Natural killer cell (primary cell): ENCODE data around the gene SMARCAL1. TPM values are rescaled to one million over a fixed set of nuclear protein-coding genes. Genes with fewer than 3 reads are reported as not detected.

Experiments
- ATAC-seq, 3 donors: fragments of 150-1000 bp in 2 of 3; fragments of 200-7000 bp in 1 of 3; cut with Tn5 transposase; 1 replicate in 1 of 3; 2 replicates in 2 of 3; pipeline ENCODE4 v1.10.0; 2021; ENCODE audit warnings: mild to moderate bottlenecking in 2 of 3, moderate library complexity in 2 of 3
- DNase-seq, 2 donors: peaks; one replicate each; pipeline versions ENCODE4 v3.0.0 to v3.0.0-alpha.2; 2013 to 2021; ENCODE audit warnings: mixed read lengths in 1 of 2
- H3K27ac ChIP-seq: one replicate; pipeline ENCODE4 v1.5.1; 2013; ENCODE audit warnings: mild to moderate bottlenecking, low read length
- H3K27me3 ChIP-seq: one replicate; pipeline ENCODE4 v1.6.1; 2013; ENCODE audit warnings: low read length; ENCODE audit not compliant: control insufficient read depth, insufficient read depth
- H3K36me3 ChIP-seq: one replicate; pipeline ENCODE4 v1.6.1; 2013; ENCODE audit warnings: low read length; ENCODE audit not compliant: control insufficient read depth, insufficient read depth
- H3K4me1 ChIP-seq: one replicate; pipeline ENCODE4 v1.6.1; 2013; ENCODE audit warnings: low read length; ENCODE audit not compliant: control insufficient read depth, insufficient read depth
- H3K4me3 ChIP-seq: one replicate; pipeline ENCODE4 v1.5.1; 2013; ENCODE audit warnings: low read length
- H3K9me3 ChIP-seq: one replicate; pipeline ENCODE4 v1.6.1; 2013; ENCODE audit warnings: low read length; ENCODE audit not compliant: control insufficient read depth, insufficient read depth
- H3K27ac Mint-ChIP-seq, 2 donors: one replicate each; pipeline ENCODE4 v1.8.0; 2022; ENCODE audit warnings: mild to moderate bottlenecking in 2 of 2, mixed read lengths in 2 of 2, moderate library complexity in 1 of 2
- H3K27me3 Mint-ChIP-seq, 2 donors: one replicate each; pipeline ENCODE4 v1.8.0; 2022; ENCODE audit warnings: low read depth in 2 of 2, mixed read lengths in 2 of 2
- H3K36me3 Mint-ChIP-seq: one replicate; pipeline ENCODE4 v1.8.0; 2022; ENCODE audit warnings: mixed read lengths
- H3K4me1 Mint-ChIP-seq, 2 donors: one replicate each; pipeline ENCODE4 v1.8.0; 2022; ENCODE audit warnings: mixed read lengths in 2 of 2
- H3K4me3 Mint-ChIP-seq: one replicate; pipeline ENCODE4 v1.8.0; 2022; ENCODE audit warnings: mild to moderate bottlenecking, moderate library complexity, mixed read lengths
- H3K9me3 Mint-ChIP-seq, 2 donors: one replicate each; pipeline ENCODE4 v1.8.0; 2022; ENCODE audit warnings: mixed read lengths in 2 of 2
- CTCF ChIP-seq: fragments of 200-600 bp; IDR thresholded peaks from one replicate; pipeline ENCODE4 v1.8.0; 2022; ENCODE audit warnings: antibody characterized with exemption
- WGBS: methylation state at CpG from one replicate; pipeline ENCODE4 v1.1.7; 2013; ENCODE audit warnings: missing lambda C conversion rate; ENCODE audit not compliant: insufficient coverage; 5-methylcytosine and 5-hydroxymethylcytosine counted together
- intact Hi-C: fragments of 100-400 bp; cut with micrococcal nuclease; formaldehyde crosslinking; loops from one replicate; pipeline ENCODE4 v1.14.2; 2022
- total RNA-seq, 4 donors: library from RNA; stranded (reverse); fragments of 120-200 nt in 1 of 4; gene quantifications; one replicate each; pipeline versions ENCODE4 v1.2.3 to v1.2.4, GENCODE V29; 2013 to 2022

The SMARCAL1 gene
- 10 to 100 TPM; 18.7 to 25.6 (median 22.8) TPM for total RNA-seq
- total RNA-seq (2013) = 23.3 TPM

- H3K4me1 ChIP-seq = peaks cover 20% of the 10 kb centered on the region
- Mint-ChIP-seq H3K4me3 (peak within 1 kb of the TSS; percentile 99), H3K9me3 (no peaks in the 10 kb centered on the region), H3K4me1 (peaks cover 18 to 21% of the 10 kb centered on the region in 2 donors), H3K27ac (peak within 1 kb of the TSS; percentile 95 to 98), H3K27me3 (peaks cover 0 to 3% of the 10 kb centered on the region in 2 donors), H3K36me3 (no peaks in the 10 kb centered on the region)
- intact Hi-C loops = loop anchor here (1.0 to 2.0 kb wide), 4 partner anchors 62 to 303 kb away; partner anchors contain the start of genes RPL37A and XRCC5
- TF ChIP-seq CTCF = no peak
- ATAC-seq = peak; percentile 95 to 96 (median 96)
- peaks cover 12% of the 10 kb centered on the region for H3K36me3 ChIP-seq
- no peaks in the 10 kb centered on the region for H3K9me3 ChIP-seq
- WGBS = 7% methylated on average over 56 of the region's 56 CpGs
- peak within 1 kb of the TSS; percentile 92 for H3K27ac ChIP-seq
- peak within 1 kb of the TSS; percentile 93 for H3K4me3 ChIP-seq
- no peaks in the 10 kb centered on the region for H3K27me3 ChIP-seq
- peak; percentile 97 to 99 for DNase-seq
Measured at GRCh38 chr2:216412022-216412999, at the start of gene SMARCAL1. Gene SMARCAL1 (plus strand): TSS chr2:216412484. CDS start chr2:216414705, 2,221 bp downstream.

GRCh38 chr2:216362730-216363129 is 49.6 kb upstream of the SMARCAL1 start:
- intact Hi-C loops = no loop called here
- no peak for TF ChIP-seq CTCF
- Histone ChIP-seq H3K4me3 (no peak overlapping the region), H3K9me3 (no peaks in the 10 kb centered on the region), H3K36me3 (no peaks in the 10 kb centered on the region), H3K4me1 (peaks cover 8% of the 10 kb centered on the region), H3K27me3 (no peaks in the 10 kb centered on the region), H3K27ac (no peak overlapping the region)
- Mint-ChIP-seq H3K4me3 (no peak overlapping the region), H3K9me3 (no peaks in the 10 kb centered on the region), H3K4me1 (peaks cover 17 to 31% of the 10 kb centered on the region in 2 donors), H3K27me3 (peaks cover 10 to 23% of the 10 kb centered on the region in 2 donors), H3K27ac (no peak overlapping the region), H3K36me3 (no peaks in the 10 kb centered on the region)
- no peak for ATAC-seq
- DNase-seq = no peak
- 100% methylated on average over 2 of the region's 2 CpGs for WGBS

GRCh38 chr2:216363221-216363620 is 49.1 kb upstream of the SMARCAL1 start:
- Mint-ChIP-seq H3K27me3 (peaks cover 10 to 28% of the 10 kb centered on the region in 2 donors), H3K4me1 (peaks cover 17 to 31% of the 10 kb centered on the region in 2 donors), H3K4me3 (no peak overlapping the region), H3K9me3 (no peaks in the 10 kb centered on the region), H3K27ac (no peak overlapping the region), H3K36me3 (no peaks in the 10 kb centered on the region)
- no peak for TF ChIP-seq CTCF
- no peaks in the 10 kb centered on the region for H3K36me3 ChIP-seq
- H3K4me3 ChIP-seq = no peak overlapping the region
- DNase-seq (no peak), ATAC-seq (no peak)
- no peak overlapping the region for H3K27ac ChIP-seq
- WGBS = 100% methylated on average over 1 of the region's 3 CpGs
- peaks cover 8% of the 10 kb centered on the region for H3K4me1 ChIP-seq
- no peaks in the 10 kb centered on the region for H3K9me3 ChIP-seq
- no peaks in the 10 kb centered on the region for H3K27me3 ChIP-seq
- intact Hi-C loops = no loop called here
